ENCODE results near the gene PSMD8.

- TF ChIP-seq CTCF (conservative IDR thresholded peaks at IDR 0.05; ENCODE audit: low read depth, low read length) (no peak), EZH2 (IDR thresholded peaks at IDR 0.05; ENCODE audit: low read length, unreplicated experiment) (no peak), EZH2phosphoT487 (IDR thresholded peaks at IDR 0.05; ENCODE audit: borderline replicate concordance, low read length) (no peak)
These were observed 48.1 kb downstream of the PSMD8 start for GRCh38 chr19:38422438-38422837.

Measured in PC-3 (cell line).